ENCODE data around the gene PLXNA4.

PLXNA4 gene

DNA sequence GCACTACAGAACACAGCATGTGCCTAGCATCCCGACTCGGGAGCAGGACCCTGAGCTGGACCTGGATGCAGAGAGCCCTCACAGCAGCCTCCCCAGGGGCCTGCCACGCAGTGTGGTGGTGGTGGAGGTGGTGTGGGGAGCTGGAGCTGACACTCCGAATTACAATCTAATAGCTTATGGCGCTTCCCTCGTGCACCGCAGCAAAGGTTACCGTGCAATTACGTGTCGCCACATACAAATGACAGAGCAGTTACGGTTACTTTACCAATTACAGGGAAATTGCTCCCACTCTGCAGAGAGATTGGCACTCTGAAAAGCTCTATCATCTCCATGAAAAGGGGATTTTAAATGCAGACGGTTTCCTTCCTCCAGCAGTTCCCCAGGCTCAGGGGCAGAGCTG lies 81.8 kb downstream of the PLXNA4 start:
- H3K9me3 ChIP-seq (ENCODE audit: control insufficient read depth, insufficient read depth, low read depth, low read length), result no peaks in the 10 kb centered on the region
- ChIA-PET POLR2A (no interaction called here), CTCF (interaction anchor here (0.6 to 0.7 kb wide), 2 partner anchors 42 to 1863 kb away, joined by 3 read pairs; no protein-coding TSS in a partner anchor)
- peaks cover 3% of the 10 kb centered on the region; the same call in 1 of the 2 replicates for H3K4me1 ChIP-seq (ENCODE audit: control insufficient read depth, insufficient read depth, low read length)
- H3K36me3 ChIP-seq (ENCODE audit: control insufficient read depth in 2 of 2, insufficient read depth in 1 of 2, low read length in 2 of 2), result no peaks in the 10 kb centered on the region
- TF ChIP-seq YY2 (tag by site-specific recombination; IDR thresholded peaks at IDR 0.05) (no peak), MZF1 (tag by site-specific recombination; IDR thresholded peaks at IDR 0.05; ENCODE audit: borderline replicate concordance) (peak; percentile 87; the same call in 1 of the 2 replicates)
- H3K4me3 ChIP-seq (ENCODE audit: low read depth, low read length), result no peak overlapping the region
- no peak overlapping the region for H3K27ac ChIP-seq (ENCODE audit: extremely low read depth, low read depth, low read length)

DNA sequence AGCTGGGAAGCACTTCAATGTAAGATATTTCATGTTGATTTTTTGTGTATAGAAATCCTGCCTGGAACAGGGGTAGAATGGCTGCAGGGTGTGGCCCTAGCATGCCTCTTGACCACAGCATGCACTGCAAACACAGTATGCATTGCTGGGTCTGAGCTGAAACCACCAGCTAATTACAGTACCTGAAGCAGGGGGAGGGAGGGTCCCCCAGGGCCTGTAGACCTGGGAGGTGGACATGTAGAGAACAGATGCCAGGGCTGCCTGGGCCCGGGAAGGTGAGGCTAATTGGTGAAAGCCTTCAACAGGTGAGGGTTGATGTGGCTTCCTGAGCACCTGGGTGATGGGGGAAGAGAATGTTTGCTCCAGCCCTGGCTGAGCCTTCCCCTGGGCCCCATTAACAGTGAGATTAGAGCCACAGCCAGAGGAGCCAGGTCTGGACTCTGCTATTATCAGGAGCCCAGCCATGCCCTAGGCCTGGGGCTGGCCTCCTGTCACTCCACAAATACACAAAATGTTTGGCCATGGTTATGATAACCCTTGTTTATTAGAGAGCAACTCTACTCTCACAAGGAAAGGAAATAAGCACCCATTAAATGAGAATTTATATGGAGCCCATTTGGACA lies 83.3 kb downstream of the PLXNA4 start:
- ChIA-PET CTCF (no interaction called here), POLR2A (no interaction called here)
- Histone ChIP-seq H3K4me3 (ENCODE audit: low read depth, low read length) (no peak overlapping the region), H3K9me3 (ENCODE audit: control insufficient read depth, insufficient read depth, low read depth, low read length) (no peaks in the 10 kb centered on the region), H3K4me1 (ENCODE audit: control insufficient read depth, insufficient read depth, low read length) (peaks cover 3% of the 10 kb centered on the region; the same call in 1 of the 2 replicates), H3K27ac (ENCODE audit: extremely low read depth, low read depth, low read length) (no peak overlapping the region), H3K36me3 (ENCODE audit: control insufficient read depth in 2 of 2, insufficient read depth in 1 of 2, low read length in 2 of 2) (no peaks in the 10 kb centered on the region)
- TF ChIP-seq ZBTB44 (tag by site-specific recombination; IDR thresholded peaks at IDR 0.05) (0 out of 2 replicates have a peak, but pooled peaks have one; percentile 20), ZNF677 (tag by site-specific recombination; IDR thresholded peaks at IDR 0.05) (no peak), ZIC2 (tag by site-specific recombination; IDR thresholded peaks at IDR 0.05) (peak; percentile 80), GLIS1 (tag by site-specific recombination; IDR thresholded peaks at IDR 0.05) (peak; percentile 31; the same call in 1 of the 2 replicates), ZNF16 (tag by site-specific recombination; IDR thresholded peaks at IDR 0.05; ENCODE audit: low read depth) (no peak)

DNA sequence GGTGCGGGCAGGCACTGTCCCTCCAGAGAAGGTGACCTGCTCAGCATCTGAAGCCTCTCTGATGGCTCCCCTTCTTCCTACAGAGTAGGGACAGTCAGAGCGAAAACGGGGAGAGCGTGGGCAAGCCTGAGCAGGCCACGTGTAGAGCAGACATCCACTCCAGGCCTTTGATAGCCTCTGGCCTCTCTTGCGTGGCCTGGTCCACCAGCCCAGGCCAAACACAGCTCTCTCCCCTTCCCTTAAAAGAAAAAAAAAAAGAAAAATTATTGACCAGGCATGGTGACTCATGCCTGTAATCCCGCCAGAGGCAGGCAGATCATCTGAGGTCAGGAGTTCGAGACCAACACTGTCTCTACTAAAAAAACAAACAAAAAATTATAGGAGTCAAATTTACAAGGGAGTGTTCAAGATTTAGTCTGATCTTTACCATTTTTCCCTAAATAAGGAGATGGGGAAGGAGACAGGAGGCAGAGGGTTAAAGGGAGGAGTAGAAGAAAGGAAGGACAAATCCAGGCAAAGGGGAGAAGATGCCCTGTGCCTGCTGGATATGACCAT lies 84.8 kb downstream of the PLXNA4 start:
- H3K4me1 ChIP-seq (ENCODE audit: control insufficient read depth, insufficient read depth, low read length), result peaks cover 7% of the 10 kb centered on the region; the same call in 1 of the 2 replicates
- no peaks in the 10 kb centered on the region for H3K36me3 ChIP-seq (ENCODE audit: control insufficient read depth in 2 of 2, insufficient read depth in 1 of 2, low read length in 2 of 2)
- H3K4me3 ChIP-seq (ENCODE audit: low read depth, low read length), result no peak overlapping the region
- ChIA-PET POLR2A (no interaction called here), CTCF (interaction anchor here (0.7 kb wide), 1 partner anchor 125 kb away, joined by 3 read pairs; no protein-coding TSS in a partner anchor)
- TF ChIP-seq, protein P1, sequence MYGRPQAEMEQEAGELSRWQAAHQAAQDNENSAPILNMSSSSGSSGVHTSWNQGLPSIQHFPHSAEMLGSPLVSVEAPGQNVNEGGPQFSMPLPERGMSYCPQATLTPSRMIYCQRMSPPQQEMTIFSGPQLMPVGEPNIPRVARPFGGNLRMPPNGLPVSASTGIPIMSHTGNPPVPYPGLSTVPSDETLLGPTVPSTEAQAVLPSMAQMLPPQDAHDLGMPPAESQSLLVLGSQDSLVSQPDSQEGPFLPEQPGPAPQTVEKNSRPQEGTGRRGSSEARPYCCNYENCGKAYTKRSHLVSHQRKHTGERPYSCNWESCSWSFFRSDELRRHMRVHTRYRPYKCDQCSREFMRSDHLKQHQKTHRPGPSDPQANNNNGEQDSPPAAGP (tag by site-specific recombination; IDR thresholded peaks at IDR 0.05), result peak; percentile 40; the same call in 1 of the 2 replicates
- TF ChIP-seq ZNF266 (tag by site-specific recombination; IDR thresholded peaks at IDR 0.05; ENCODE audit: low read depth) (no peak), WT1 (tag by site-specific recombination; IDR thresholded peaks at IDR 0.05) (peak; percentile 61), ZNF580 (tag by site-specific recombination; IDR thresholded peaks at IDR 0.05) (no peak), ZNF701 (tag by site-specific recombination; IDR thresholded peaks at IDR 0.05) (no peak), ZBTB44 (tag by site-specific recombination; IDR thresholded peaks at IDR 0.05) (no peak), ZNF335 (tag by site-specific recombination; conservative IDR thresholded peaks at IDR 0.05) (peak; percentile 36; the same call in 1 of the 2 replicates)
- no peak overlapping the region for H3K27ac ChIP-seq (ENCODE audit: extremely low read depth, low read depth, low read length)
- no peaks in the 10 kb centered on the region for H3K9me3 ChIP-seq (ENCODE audit: control insufficient read depth, insufficient read depth, low read depth, low read length)

All from HEK293 (cell line).